ENCODE results near the gene HOXB5. TPM values are rescaled to one million over a fixed set of nuclear protein-coding genes. Genes with fewer than 3 reads are reported as not detected.

The HOXB5 gene
- total RNA-seq, 1 experiment from 2014 or later: 0.95 TPM

- DNase-seq (peak; percentile 97), ATAC-seq (peak; percentile 66)
- BruUV-seq (replicated peaks): no TSS peak
- Histone ChIP-seq H3K4me2 (ENCODE audit: low read length) (peak overlapping the region; percentile 99), H3K27me3 (ENCODE audit: low read length) (peaks cover 60% of the 10 kb centered on the region), H3K4me3 (ENCODE audit: low read length) (peak overlapping the region; percentile 80), H3K4me1 (ENCODE audit: insufficient read depth, low read length) (peaks cover 29% of the 10 kb centered on the region), H3K79me2 (ENCODE audit: low read length) (no peaks in the 10 kb centered on the region), H3K36me3 (ENCODE audit: low read depth, low read length) (no peaks in the 10 kb centered on the region), H2AFZ (ENCODE audit: low read length) (peak overlapping the region; percentile 97), H3K9ac (ENCODE audit: low read length) (peak overlapping the region; percentile 20; the same call in 1 of the 2 replicates), H4K20me1 (ENCODE audit: low read length) (no peaks in the 10 kb centered on the region), H3K9me2 (replicated peaks; ENCODE audit: low read length) (no peaks in the 10 kb centered on the region), H3K9me3 (ENCODE audit: low read length) (no peaks in the 10 kb centered on the region), H3F3A (ENCODE audit: low read length, unreplicated experiment) (no peaks in the 10 kb centered on the region), H3K27ac (ENCODE audit: low read length) (no peak overlapping the region)
- ChIA-PET CTCF (interaction anchor here (0.7 to 1.4 kb wide), 4 partner anchors 282 to 356 kb away, joined by 3 to 8 read pairs (median 6); no protein-coding TSS in a partner anchor), POLR2A (ENCODE audit: unreplicated experiment) (interaction anchor here (0.6 kb wide), 1 partner anchor 343 kb away, joined by 4 read pairs; no protein-coding TSS in a partner anchor)
- intact Hi-C loops (cut with micrococcal nuclease): loop anchor here (1.0 to 5.0 kb wide), 6 partner anchors 282 to 591 kb away; no protein-coding TSS in a partner anchor
- TF ChIP-seq EZH2phosphoT487 (IDR thresholded peaks at IDR 0.05; ENCODE audit: borderline replicate concordance, low read length) (no peak; the same call in 1 of the 2 replicates), CTCF (conservative IDR thresholded peaks at IDR 0.05; ENCODE audit: low read depth, low read length) (peak; percentile 98), EZH2 (IDR thresholded peaks at IDR 0.05; ENCODE audit: low read length, unreplicated experiment) (peak; percentile 33)
Measured at GRCh38 chr17:48618256-48618896, 24.8 kb upstream of the HOXB5 start.

GRCh38 chr17:48617471-48618255 is 24.1 kb upstream of the HOXB5 start:
- Histone ChIP-seq H3K9ac (ENCODE audit: low read length) (no peak overlapping the region), H2AFZ (ENCODE audit: low read length) (peak overlapping the region; percentile 10; the same call in 1 of the 2 replicates), H3K4me2 (ENCODE audit: low read length) (peak overlapping the region; percentile 99), H3K4me3 (ENCODE audit: low read length) (peak overlapping the region; percentile 80), H3K36me3 (ENCODE audit: low read depth, low read length) (no peaks in the 10 kb centered on the region), H3F3A (ENCODE audit: low read length, unreplicated experiment) (no peaks in the 10 kb centered on the region), H3K9me2 (replicated peaks; ENCODE audit: low read length) (no peaks in the 10 kb centered on the region), H3K27me3 (ENCODE audit: low read length) (peaks cover 61% of the 10 kb centered on the region), H3K79me2 (ENCODE audit: low read length) (no peaks in the 10 kb centered on the region), H3K4me1 (ENCODE audit: insufficient read depth, low read length) (peaks cover 29% of the 10 kb centered on the region), H3K27ac (ENCODE audit: low read length) (no peak overlapping the region), H4K20me1 (ENCODE audit: low read length) (no peaks in the 10 kb centered on the region), H3K9me3 (ENCODE audit: low read length) (no peaks in the 10 kb centered on the region)
- TF ChIP-seq EZH2 (IDR thresholded peaks at IDR 0.05; ENCODE audit: low read length, unreplicated experiment) (peak; percentile 60), EZH2phosphoT487 (IDR thresholded peaks at IDR 0.05; ENCODE audit: borderline replicate concordance, low read length) (peak; percentile 56; the same call in 1 of the 2 replicates), CTCF (conservative IDR thresholded peaks at IDR 0.05; ENCODE audit: low read depth, low read length) (no peak)
- ChIA-PET POLR2A (ENCODE audit: unreplicated experiment) (interaction anchor here (0.6 kb wide), 2 partner anchors 296 to 342 kb away, joined by 4 read pairs; no protein-coding TSS in a partner anchor), CTCF (interaction anchor here (1.0 to 1.4 kb wide), 3 partner anchors 282 to 353 kb away, joined by 5 to 8 read pairs (median 6); no protein-coding TSS in a partner anchor)
- intact Hi-C loops (cut with micrococcal nuclease): loop anchor here (1.0 to 5.0 kb wide), 6 partner anchors 281 to 590 kb away; no protein-coding TSS in a partner anchor
- BruUV-seq (replicated peaks): no TSS peak
- DNase-seq (no peak), ATAC-seq (no peak)

Data from PC-3 (cell line).